ENCODE results near the gene DHRS2.
"Not testable (repeated sequence)": the region's sequence is repeated elsewhere in the genome, so short reads cannot be mapped to it uniquely, and the experiment has no call there.

Gene DHRS2

GRCh38 chr14:23634698-23635412, 1.3 kb upstream of the DHRS2 start:
- not testable (repeated sequence) for DNase-seq

DNA sequence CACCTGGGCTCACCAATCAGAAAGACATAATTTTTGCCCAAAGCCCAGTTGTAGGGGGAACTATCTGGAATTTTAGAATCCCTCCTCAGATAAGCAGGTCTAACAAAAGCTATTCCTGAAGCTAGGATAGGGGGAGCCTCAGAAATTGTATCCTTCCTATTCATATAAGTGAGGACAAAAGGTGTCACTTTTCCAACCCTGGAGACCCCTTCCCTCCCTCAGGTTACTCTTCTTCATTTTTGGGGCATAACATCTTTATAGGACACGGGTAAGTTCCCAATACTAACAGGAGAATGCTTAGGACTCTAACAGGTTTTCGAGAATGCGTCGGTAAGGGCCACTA, 1.1 kb downstream of the DHRS2 start:
- DNase-seq, result not testable (repeated sequence)

- DNase-seq, result not testable (repeated sequence)
These were observed 1.7 kb downstream of the DHRS2 start for GRCh38 chr14:23637655-23638413.

DNA sequence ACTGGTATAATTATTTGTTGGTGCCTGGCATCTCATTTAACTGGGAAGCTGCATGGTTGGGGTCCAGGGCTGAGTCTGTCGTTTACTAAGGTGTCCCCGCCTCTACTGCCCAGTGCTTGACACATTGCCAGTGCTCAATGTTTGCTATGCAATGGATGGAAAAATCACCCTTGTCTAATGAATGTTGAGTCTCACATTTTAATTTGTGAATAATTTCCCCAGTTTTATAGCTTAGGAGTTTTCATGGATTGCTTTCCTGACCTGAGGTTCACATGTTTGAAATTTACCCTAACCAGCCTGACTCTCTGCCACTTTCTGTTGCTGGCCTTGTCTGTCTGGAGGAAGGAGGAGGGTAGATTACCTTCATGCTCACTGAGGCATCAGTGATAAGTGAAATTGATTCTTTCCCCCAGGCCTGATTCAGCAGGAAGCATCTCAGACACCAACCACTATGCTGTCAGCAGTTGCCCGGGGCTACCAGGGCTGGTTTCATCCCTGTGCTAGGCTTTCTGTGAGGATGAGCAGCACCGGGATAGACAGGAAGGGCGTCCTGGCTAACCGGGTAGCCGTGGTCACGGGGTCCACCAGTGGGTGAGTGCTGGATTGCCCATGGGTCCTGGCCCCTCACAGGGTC, 2.4 kb downstream of the DHRS2 start:
- no peak for DNase-seq

DNA sequence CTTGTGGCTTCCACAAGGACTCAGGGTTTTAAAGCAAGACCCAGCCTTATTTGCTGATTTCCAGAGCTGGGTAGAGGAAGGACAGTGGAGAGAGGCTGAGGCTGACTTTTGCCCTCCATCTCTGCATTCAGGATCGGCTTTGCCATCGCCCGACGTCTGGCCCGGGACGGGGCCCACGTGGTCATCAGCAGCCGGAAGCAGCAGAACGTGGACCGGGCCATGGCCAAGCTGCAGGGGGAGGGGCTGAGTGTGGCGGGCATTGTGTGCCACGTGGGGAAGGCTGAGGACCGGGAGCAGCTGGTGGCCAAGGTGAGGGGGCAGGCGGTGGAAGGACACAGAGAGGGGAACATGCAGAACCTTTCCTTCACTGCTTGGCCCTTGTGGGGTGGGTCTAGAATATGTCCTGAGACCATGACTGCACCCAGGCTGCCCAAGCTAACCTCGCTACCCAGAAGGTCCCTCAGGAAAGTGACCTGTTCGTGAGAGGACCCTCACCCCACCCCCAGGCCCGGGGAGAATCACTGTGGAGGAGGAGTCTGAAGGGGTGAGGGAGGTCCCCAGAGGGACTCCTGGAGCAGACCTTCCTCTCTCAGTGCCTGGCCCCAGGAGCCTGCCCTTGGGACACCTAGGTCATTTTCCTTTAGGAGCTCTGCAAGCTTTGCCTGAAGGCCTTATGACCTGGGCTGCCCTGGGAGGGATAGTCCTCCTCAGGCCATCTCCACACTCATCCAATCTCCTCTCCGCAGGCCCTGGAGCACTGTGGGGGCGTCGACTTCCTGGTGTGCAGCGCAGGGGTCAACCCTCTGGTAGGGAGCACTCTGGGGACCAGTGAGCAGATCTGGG, 3.1 kb downstream of the DHRS2 start:
- DNase-seq, result no peak

DNA sequence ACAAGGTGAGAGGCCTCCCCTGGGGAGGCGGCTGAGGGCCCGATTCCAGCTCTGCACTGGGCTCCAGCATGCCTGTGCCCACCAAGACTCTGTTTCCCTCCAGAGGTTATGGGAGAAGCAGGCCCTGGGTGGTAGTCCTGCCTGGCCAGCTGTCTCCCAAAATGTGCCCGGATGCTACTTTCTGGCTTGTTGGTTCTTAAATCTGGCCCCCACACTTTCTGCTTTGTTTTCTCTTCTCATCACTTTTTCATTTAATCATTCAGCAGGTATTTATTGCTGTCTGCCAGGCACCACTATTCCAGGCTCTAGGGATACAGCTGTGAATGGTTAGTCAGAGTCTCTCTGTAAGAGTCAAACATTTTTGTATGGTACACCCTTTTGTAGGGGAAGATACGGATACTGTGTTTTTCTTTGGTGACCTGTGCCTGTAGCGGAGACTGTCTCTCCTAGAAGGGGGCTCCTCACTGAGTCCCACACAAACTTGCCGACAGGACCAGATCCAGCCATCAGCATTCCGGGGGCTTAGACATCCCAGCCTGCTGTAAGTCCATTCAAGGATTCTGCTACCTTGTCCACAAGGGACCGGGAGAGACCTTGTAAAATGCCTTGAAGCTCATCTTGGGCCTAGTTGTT, 3.8 kb downstream of the DHRS2 start:
- no peak for DNase-seq

DNA sequence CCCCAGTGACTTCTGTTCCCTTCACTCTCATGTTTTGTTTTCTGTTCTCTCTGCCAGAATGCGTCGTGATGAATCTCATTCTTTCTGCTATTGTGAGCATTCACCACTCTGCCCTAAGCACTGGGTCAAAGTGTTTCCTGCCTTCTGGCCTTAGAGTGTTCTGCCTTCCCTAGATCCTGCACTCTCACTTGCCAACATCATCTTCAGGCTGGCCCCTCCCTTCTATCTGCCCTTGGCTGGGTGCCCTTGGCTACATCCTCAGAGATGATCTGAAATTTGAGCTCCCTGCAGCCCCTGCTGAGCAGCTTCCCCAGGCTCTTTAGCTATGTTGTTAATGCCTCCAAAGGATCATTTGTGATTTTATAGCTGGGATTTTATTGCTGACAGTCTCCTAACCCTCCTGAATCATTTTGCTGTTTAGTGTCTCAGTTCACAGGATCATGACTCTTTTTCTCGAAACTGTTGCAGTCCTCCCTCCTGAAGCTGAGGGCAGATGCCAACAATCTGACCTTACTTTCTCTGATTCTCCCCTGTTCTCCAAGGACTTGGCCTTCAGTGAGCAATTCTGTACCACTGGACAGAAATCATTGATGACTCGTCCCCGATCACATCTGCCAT, 4.5 kb downstream of the DHRS2 start:
- DNase-seq, result no peak

DNA sequence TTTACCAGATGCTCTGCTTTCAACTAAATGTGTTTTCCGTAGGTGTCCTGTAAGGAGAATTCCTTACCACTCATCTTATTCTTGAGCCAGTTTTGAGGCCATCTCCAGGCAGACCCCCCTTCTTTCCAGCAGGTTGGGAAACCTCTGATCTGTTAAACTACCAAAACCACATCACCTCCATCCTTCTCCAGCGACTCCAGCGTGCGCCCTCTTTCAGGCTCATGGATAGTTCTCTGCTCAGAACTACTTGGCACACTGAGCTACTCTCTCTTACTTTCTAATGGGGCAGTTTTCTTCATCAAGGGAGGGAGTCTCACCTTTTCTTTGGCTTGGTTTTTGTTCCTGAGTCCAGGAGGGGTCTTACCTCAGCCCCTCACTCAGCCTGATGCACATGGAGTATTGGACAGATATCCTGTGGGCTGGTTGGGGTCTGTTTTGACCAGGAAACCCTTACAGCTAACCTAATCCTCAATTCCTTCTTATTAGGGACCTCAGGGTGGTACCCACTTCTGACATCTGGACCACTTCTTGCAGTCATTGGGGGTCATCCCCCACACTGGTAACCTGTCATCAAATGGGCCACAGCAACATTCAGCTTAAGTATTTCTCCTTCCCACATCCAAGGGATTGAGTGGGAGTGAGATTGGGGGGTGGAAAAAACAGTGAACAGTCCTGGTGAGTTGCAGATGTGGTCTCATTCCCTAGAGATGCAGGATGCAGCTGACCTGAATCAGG, 5.2 kb downstream of the DHRS2 start:
- no peak for DNase-seq

GRCh38 chr14:23641915-23642588, 5.9 kb downstream of the DHRS2 start:
- DNase-seq, result no peak

- no peak for DNase-seq
These were observed 7.5 kb downstream of the DHRS2 start for GRCh38 chr14:23643533-23644194.

DNA sequence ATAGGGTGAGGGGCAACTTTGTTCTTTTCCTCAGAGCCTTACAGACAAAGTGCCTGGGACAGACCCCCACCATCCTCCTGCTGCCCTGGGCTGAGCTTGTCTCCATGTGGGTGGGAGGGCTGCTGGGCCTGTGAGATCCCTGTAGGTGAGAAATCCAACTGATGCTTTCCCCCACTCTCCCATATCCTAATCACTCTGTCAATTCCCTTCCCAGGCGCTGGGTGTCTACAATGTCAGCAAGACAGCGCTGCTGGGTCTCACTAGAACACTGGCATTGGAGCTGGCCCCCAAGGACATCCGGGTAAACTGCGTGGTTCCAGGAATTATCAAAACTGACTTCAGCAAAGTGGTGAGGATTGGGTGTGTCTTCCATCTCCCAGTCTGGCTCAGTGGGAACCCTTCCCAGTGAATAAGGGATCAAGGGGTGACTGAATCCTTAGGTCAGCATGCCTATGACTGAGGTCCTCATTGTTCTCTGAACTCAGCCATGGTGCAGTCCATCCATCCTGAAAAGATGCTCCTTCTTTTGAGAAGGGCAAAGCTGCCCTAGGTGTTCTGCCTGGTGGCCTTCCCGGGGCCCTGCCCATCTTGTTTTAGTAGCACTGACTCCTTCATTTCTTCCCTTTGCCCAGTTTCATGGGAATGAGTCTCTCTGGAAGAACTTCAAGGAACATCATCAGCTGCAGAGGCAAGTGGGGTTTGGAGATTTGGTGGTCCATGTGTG, 8.2 kb downstream of the DHRS2 start:
- DNase-seq, result no peak

DNA sequence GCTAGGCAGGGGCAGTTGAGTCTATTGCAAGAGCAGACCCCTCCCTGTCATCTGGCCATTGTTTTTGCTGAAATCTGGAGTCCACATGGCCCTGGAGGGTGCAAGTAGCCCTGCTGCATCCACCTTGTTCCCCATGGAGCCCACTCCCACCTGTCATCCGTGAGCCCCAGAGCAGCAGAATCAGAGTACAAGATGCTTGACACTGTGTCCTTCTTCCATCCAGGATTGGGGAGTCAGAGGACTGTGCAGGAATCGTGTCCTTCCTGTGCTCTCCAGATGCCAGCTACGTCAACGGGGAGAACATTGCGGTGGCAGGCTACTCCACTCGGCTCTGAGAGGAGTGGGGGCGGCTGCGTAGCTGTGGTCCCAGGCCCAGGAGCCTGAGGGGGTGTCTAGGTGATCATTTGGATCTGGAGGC, 8.8 kb downstream of the DHRS2 start:
- DNase-seq, result no peak

- DNase-seq, result no peak
These were observed 9.3 kb downstream of the DHRS2 start for GRCh38 chr14:23645504-23645811.

- DNase-seq, result no peak
These were observed 9.9 kb downstream of the DHRS2 start for GRCh38 chr14:23645812-23646647.

DNA sequence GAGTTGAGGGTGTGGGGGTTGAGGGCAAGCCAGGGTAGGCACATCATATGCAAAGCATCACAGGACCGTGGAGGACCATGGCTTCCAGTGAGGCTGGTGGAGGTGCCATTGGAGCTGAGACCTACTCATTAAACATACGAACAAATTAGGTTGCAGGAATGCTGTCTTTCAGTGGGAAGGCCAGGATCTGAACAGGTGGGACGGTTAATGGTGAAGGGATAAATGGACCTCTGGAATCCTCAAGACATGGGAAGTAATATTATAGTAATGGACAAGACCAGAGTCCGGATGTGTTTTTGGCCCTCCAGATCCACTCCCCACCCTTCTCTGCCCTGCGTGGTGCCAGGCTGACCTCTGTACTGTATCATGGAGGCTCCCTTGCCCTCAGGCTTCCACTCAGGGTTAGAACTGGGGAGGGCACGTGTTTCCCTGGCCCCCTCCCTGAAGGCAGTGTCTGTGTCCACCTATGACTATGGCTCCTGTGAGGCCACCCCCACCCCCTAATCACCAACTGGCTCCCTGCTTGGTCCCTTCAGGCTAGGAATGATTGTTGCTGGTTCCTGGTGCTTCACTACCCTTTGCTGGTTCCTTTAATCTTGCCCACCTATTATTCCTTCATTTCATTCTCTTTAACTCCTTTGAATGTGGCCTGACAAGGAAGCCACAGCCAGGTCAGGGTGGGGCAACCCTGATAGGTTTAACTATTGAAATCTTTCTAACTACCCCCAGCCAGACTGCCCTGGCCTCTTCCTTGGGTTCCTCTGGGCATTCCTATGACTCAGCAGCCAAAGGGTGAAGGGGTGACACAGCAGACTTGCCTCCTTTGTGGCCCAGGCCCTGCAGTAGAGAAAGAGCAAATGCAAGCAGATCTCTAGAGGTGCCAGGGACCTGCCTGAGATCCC, 10.7 kb downstream of the DHRS2 start:
- no peak for DNase-seq

DNA sequence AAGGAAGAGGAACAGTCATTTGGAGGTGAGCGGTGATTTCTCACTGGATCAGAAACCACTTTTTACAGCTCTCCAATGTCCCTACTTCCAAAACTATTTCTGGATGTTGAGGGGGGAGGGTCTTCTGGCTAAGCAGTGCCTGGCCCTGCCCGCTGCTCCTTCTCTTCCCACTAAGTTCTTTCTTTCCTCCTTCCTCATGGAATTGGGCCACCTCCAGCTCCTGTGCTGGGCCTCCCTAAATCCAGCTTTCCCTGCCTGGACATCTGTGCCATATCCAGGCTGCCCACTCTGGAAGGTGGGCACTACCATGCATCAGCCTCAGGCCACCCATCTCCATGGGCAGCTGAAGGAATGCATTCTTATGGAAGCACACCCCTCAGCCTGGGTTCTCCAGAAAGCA, 11.5 kb downstream of the DHRS2 start:
- no peak for DNase-seq

DNA sequence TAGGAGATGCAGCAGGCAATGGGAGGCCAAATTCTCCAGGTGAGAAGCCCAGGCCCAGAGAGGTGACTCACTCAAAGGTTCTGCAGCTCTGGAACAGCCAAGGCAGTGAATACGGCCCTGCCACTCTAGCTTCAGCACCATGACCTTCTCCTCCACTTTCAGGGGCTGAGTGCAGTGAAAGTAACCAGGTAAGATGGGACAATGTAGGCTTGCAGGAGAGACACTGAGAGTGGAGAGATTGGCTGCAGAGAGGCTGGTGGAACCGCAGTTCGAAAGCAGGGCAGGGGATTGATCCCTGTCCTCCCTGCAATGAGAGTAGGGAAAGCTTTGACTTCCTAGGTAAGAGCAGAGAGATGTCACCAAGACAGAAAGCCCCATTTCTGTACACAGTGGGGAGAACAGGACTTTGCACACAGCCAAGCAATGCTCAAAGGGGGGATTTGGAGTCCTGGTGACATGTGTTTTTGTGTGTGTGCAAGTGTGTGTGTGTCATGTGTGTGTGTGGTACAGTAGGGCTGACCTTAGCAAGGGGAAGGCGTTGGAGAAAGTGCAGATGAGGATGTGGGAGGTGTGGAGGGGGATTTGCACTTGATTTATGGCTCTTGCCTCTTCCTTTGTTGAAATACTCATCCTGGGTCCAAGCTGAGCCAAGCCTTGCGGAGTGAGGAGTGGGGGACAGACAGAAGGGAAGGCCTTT, 12.7 kb downstream of the DHRS2 start:
- no peak for DNase-seq

Data from central memory CD4-positive, alpha-beta T cell (primary cell).